ENCODE results near the gene RNASE12.
"Not testable (repeated sequence)": the region's sequence is repeated elsewhere in the genome, so short reads cannot be mapped to it uniquely, and the experiment has no call there.

The RNASE12 gene, protein sequence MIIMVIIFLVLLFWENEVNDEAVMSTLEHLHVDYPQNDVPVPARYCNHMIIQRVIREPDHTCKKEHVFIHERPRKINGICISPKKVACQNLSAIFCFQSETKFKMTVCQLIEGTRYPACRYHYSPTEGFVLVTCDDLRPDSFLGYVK

DNA sequence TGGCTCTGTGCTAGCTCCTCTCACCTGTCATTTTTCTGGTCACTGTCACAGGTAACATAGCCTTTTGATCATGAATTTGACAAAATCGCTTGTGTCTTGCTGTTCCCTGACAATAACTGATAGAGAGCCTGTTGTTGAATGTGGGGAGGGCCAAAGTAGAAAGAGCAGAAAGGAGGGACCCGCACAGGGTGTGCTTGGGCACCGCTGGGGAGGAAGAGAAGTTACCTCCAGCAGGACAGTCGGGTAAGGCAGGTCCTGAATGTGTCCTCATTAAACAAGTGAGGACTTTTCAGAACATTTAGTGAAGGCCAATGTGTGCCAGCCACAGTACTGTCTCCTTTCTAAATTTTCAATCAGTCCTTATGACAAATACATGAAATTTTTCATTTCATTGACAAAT is at the start of gene RNASE12:
Gene RNASE12, minus strand, starts transcription at position 142 of the 400 bp plus-strand sequence. CDS start 653 bp downstream, outside the sequence.
- no peak for DNase-seq

DNA sequence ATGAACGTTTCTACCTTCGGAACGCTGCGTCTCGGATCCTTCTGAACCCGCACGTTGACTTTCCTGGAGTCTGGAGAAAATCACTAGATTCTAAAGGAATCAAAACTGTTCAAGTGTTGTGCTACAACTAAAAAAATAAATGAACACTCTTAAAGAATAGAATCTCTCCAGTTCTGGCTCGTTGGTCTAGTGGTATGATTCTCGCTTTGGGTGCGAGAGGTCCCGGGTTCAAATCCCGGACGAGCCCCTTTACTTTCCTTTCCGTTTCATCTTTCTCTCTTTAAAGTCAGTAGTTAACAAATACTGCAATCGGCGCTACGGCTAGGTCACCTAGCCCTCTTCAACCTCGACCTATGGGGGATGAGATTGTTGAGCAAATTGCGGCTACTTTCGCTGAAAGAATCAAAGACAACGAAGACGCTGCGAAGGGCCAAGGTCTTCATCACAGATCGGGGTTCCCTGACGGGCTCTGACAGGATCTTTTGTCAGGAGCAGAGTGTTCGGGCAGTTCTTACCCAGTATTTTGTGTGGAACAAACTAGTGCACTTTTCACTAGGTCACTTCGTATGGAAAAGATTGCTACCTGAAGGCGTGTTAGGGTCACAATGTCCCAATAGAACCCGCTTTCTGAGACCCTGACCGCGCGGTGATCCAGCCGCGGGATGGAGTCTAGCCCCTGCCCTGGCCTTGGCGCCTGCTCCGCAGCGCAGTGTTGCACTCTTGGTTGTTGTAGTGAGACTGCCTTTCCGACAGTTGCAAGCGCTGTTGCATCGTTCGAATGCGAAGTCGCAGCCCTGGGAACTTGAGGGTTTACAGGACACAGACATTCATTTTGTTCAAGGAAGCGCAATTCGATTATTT is 41.9 kb upstream of the RNASE12 start:
- peak in 12 of 51 donors; percentile 10 to 66 (median 19) for DNase-seq

DNA sequence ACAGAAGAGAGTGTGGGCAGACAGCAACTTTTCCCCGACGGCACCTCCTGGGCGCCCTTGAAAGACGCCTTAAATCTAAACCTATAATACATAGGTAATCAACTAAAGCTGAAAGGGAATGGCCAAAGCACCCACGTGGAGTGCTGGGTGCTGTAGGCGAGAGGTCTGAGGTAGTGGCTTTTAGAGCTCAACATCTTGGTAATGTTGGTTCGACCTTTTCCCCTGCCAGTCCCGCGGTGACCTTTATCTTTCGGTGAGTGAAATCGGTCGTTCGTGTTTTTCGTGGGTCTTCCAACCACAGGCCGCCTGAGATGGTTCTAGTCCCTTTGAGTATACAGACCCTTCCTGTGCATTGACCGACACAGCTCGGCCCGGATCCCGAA is 41.3 kb upstream of the RNASE12 start:
- no peak for DNase-seq

DNA sequence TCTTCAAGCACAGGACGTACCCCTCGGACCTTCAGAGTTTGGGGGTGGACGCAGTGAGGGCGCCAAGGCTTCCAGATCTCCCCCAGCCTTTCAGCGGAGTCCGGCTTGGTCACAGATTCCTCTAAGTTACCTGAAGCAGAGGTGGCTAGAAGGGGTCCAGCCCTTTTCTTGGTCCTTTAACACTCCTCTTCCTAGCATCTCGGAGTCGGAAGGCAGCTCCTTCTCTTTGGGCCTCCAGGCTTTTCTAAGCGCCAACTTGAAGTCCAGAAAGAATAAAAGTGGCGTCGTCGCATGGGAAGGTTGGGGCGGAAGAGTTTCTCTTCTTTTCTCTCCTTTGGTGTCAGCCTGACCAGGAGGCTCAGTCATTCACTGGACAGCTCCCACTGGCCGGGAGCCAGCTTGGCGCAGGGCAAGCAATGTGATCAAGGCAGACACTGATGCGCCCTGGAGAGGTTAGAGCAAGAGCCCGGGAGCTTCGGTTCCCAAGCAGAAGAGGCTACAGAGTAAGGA is 40.8 kb upstream of the RNASE12 start:
- peak in 24 of 51 donors; percentile 5 to 53 (median 31) for DNase-seq

DNA sequence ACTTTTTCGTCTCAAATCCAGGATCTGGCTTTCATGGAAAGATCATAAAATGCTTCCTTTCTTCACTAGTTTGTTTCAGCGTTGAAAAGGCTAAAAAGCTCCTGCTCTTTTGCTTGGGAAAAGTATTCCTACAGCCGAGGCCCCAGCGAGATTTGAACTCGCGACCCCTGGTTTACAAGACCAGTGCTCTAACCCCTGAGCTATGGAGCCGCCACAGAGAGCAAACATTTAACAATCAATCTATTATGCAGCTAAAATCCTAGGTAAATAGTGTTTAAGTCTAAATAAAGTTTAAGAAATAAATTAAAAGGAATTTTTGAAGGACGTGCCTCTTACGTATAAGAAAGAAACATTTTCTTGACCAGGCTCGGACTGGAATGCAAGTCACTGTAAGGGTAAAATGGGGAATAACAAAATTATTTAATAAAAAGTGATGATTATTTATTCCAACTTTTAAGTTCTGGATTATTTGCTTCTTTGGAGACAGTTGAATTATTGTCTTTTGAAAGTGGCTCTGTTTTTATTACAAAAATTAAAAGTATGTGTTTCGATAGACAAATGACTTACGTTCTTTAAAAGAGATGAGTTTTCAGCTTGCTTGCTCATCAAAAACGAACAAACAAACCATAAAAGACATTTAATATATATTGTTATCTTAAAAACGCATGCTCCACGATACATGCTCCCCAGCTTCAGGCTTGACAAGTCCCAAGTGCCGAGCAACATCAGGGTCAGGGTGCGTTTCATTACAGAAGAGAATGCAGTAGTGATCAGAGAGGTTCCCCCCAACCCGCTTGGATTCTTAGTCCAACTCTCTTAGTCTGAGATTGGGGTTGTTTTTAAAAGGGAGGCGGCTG is 40.1 kb upstream of the RNASE12 start:
- peak in 15 of 51 donors; percentile 6 to 52 (median 23) for DNase-seq

DNA sequence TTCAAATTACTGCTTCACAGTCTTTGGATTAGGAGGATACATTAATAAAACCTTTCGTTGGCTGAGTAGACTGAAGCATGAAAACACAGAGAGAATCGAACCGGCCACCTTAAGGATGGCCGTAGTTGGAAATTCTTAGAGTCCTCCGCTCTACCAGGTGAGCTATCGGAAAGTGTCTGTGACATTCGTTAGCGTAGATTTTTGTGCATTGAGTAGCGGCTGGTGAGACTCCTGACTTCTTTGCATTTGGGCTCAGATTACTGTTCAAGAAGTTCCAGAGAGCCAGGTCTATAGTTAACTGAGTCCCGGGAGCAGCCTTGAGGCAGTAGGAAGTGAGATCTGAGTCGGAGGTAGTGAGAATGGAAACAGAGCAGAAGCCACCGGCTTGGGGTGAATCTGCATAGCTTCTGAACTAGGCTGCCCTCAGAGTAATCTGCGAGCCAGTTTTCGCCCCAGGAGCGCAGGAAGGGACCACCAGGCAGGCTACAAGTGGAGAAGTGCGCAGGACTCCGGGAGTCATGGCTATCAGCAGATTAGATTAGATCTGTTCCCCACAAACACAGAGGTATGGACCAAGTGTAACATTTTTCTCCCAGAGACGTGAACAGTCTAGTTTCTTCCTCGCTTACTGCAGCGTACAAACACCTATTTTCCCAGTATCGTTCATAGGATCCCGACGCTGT is 39.3 kb upstream of the RNASE12 start:
- peak in 5 of 51 donors; percentile 5 to 42 (median 24) for DNase-seq

DNA sequence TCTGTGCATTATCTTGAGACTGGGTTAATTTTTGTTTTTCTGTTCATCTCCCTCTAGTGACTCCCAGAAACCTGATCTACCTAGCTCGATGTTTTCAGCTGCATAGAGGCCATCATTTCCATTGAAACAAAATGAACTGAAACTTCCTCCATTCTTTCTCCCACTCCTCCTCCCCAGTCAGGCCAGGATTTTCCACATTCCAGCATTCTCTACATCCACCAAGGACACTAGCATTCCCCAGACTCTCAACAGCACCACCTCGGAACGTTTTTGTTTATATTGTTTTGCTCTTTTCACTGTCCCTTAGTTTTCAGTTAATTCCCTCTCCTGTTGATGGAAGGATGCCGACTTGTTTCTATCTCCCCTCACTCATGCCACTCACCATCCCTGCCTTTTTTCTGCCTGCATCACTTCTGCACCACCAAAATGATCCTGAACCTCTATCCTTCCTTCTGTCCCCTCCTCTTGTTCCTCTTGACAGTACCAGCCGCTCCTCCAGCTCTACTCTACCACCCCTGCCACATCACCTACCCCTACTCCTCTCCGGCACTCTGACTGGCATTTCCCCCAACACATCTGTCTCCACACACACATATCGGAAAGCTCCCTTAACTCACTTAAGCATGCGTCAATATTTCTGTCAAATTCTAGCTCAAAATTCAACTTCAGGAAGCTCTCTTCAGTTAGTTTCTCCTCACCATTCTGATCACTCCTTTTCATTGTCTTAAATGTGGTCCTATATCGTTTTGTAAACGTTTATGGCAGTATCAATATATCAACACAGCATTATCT is 37.1 kb upstream of the RNASE12 start:
- no peak for DNase-seq

DNA sequence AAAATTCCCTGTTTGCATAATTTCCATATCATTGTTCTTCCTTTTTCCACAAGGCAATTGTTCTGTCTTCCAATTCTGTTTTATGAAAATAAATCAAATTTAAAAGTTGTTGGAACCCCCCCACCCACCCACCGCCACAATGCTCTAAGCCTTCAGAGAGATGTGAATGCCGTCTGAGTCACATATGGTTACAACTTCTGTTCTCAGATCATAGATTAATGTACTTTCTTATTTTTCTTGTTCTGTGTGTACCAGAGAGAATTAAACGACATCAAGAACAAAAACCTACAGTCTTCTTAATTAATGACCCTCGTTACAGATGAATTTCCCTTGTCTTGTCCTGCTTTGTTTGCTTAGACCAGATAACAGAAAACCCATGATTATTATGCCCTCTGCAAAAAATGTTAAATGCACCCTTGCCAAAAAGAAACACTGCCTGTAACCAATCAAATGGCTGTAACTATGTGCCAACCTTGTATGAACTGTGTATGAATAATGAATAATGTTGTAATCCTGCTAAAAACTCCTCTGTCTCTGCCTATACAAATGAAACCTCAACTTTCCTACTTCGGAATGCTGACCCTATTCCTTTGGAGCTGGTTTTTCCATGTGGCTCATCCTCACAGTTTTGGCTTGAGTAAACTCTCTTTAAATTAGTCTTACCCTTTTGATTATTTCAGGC is 36.3 kb upstream of the RNASE12 start:
- no peak for DNase-seq

DNA sequence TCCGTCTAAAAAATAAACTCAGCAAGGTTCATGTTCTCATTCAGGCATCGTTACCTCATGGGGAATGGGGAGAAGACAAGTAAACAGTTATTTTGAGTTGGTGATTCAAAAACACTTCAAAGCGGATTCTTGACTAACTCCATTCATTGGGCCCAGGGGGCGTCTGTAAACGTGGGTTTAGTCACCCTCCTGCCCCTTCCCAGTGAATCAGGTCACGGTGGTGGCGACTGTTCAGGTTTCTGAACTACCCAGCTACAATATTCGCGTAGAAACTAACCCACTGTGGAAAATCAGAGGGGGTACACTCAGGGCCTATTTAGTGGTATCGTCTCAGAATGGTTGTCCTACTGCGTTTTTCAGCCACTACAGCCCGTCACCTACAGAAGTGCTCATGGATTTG is 35.1 kb upstream of the RNASE12 start:
- DNase-seq, result no peak

DNA sequence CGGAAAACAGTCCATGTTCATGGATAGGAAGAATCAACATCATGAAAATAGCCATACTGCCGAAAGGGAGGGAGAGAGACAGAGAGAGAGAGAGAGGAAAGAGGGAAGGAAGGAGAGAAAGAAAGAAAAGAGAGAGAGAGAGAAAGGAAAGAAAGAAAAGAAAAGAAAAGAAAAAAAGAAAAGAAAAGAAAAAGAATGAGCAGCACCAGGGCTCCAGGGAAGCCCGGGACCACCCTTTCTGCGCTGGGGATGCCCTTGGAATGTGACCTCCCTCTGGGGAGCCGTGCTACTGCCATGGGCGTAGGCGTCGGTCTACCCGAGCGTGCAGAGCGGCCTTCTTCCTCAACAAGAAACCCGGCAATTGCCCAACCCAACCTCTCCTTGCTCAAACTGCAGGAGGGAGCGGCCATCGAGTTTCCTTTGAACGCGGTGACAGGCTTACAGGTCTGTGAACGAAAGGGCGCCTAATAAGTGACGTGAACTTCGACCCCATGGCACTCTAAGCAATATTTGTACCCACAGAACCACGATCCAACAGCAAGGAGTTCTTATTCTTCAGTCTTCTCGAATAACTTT is 33.4 kb upstream of the RNASE12 start:
- peak in 2 of 51 donors; percentile 3 to 18 for DNase-seq

DNA sequence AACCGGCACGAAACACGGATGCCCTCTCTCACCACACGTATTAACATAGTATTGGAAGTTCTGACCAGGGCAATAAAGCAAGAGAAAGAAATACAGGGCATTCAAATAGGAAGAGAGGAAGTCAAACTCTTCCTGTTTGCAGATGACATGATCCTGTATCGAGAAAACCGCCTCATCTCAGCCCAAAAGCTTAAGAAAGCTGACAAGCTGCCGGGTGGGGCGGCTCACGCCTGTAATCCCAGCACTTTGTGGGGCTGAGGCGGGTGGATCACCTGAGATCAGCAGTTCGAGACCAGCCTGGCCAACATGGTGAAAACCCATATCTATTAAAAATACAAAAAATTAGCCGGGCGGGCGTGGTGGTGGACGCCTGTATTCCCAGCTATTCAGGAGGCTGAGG is 32.6 kb upstream of the RNASE12 start:
- DNase-seq, result no peak

DNA sequence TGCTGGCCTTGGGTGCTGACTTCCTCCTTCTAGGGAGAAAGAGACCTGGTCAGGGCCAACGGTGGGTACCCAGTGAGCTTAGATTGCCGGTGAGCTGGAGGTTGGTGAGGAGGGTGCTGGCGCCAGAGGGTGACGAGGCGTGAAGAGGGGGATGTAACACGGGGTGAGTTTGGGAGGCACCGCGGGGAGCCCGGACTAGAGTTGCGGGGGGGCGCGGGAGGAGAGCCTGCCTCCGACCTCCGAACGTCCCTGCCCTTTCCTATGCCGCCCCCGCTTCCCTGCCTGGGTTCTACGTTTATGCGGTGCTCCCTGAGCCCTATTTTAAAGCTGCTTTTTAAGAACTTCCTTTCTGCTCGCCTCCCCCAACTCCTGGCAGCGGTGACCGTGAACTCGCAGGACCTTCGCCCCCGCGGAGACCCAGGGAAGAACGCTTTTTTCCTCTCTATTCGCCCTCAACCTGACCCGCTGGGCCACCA is 31.7 kb upstream of the RNASE12 start:
- no peak for DNase-seq

DNA sequence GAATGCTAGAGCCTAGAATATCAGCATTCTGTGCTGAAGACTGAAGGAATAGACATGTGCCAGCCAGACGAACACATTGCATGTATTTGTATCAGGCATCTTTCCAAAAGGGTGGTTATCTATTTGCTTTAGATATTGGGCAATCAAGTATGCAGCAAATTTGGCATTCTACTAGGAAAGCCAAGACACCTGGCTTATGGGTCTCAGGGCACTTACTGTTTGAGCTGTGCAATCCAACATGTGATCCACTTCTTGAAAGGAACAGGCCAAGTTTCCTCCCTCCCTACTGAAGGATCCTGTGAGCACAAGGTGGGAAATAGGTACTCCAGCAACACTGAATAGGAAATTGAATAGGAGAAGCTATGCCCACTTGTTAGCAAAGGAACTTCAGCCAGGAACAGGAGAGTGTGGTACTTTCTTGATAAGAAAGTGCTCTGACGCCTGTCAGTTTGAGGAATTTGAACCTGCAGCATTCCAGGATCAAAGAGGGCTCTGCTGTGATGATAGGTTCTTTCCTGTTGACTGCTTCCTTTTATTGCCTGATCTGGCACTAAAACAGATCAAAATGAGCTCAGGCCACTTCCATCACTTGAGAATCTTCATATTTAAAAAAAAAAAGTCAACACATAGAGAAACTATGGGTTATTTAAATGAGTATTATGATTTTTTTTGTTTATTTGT is 29.8 kb upstream of the RNASE12 start:
- DNase-seq, result no peak

DNA sequence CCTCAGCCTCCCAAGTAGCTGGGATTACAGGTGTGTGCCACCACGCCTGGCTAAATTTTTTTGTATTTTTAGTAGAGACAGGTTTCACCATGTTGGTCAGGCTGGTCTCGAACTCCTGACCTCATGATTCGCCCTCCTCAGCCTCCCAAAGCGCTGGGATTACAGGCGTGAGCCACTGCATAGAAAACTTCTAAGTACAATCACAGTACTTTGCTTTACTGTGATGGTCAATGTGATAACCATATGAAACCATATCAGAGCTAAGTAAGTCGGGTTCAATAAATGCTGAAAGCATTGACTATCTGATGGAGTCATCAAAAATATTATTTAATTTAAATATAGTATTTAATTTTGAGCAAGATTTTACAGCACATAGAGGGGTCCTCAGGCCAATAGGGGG is 28.5 kb upstream of the RNASE12 start:
- not testable (repeated sequence) for DNase-seq

DNA sequence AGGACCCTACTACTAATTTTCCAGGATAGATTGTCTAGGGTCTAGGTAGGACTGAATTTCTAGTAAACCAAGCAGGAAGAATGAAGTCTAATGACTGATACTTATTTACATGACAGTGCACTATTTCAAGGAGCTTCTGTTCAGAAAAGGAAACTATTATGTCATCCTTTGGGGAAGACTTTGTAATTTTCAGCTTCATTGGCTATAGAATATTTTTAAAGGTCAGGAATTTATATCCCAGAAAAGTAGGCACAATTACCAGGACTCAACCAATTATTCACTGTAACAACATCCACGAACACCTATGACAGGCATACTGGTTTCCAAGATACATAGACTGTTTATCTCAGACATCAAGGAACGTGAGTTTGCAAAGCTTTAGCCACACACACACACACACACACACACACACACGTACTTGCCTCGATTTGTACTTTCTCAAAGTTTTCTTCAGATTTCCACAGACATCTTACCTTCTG is 27.1 kb upstream of the RNASE12 start:
- no peak for DNase-seq

DNA sequence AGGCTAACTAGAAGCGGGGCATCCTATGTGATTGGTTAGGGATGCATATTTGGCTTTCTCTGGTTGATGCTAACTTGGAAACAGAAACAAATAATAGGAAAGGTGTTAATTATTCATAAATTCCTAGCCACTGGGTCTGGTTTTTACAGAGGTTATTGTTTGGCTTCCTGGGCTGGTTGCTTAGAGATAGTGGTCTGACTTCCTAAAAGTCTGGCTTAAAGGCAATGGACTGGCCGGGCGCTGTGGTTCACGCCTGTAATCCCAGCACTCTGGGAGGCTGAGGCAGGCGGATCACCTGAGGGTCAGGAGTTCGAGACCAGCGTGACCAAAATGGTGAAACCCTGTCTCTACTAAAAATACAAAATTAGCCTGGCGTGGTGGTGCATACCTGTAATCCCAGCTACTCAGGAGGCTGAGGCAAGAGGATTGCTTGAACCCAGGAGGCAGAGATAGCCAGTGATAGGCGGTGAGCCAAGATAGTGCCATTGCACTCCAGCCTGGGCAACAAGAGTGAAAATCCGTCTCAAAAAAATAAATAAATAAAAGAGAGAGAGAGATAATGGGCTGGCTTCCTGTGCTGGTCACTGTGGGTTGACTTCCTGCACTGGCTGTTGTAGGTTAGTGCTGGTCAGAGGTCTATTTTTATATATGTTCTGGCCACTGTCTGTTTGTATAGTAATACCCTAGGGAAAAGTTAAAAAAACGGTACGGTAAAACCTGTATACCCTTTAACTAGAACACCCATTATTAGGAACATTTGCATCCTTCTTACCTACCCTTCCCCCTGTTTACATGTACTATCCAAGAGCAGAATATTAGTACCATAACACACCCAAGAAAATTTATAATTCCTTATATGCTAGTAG is 26.2 kb upstream of the RNASE12 start:
- DNase-seq, result no peak

DNA sequence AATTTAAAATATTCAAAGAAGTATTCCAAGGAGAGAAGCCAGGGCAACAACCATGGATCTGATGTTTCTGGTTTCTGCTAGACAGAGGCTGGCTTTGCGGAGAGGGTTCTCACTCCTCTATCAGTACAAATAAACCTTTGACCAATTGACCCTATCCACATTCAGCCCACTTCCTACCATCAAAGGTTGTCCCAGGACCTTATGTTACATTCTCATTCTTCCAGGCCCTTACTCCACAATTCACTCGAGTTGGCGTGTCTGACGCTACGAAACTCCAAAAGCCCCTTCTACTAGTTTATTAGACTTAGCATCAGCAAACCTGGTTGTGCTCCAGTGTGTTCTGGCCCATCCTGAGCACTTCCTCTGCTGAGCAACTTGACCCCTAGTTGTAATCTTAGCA is 24.8 kb upstream of the RNASE12 start:
- no peak for DNase-seq
